Peyer's patch (tissue), 4 donors: ENCODE measurements around the gene NKD1.

ENCODE experiments used
- CTCF ChIP-seq, 6 experiments: fragments of 450-650 bp in 4 of 6; fragments of 200-600 bp in 2 of 6; sonication (generic) in 1 of 6; IDR thresholded peaks; one replicate each; pipeline ENCODE4 v1.5.1; 2017 to 2019; ENCODE audit warnings: antibody characterized with exemption in 6 of 6, mild to moderate bottlenecking in 3 of 6, moderate library complexity in 1 of 6
- POLR2A ChIP-seq, 2 donors: fragments of 450-650 bp; IDR thresholded peaks; one replicate each; pipeline ENCODE4 v1.5.1; 2017; ENCODE audit warnings: antibody characterized with exemption in 2 of 2, mild to moderate bottlenecking in 2 of 2, moderate library complexity in 2 of 2

- TF ChIP-seq POLR2A (IDR thresholded peaks at IDR 0.05): no peak
- no peak for TF ChIP-seq CTCF (IDR thresholded peaks at IDR 0.05)
Measured at GRCh38 chr16:50570808-50571598, 22.8 kb downstream of the NKD1 start.
